Spleen (tissue), 7 donors: Measurements from ENCODE around the gene SORL1.

Source experiments
- POLR2AphosphoS5 ChIP-seq, 3 donors: sonication (generic); formaldehyde crosslinking; IDR thresholded peaks; one replicate each; pipeline ENCODE4 v1.5.1; 2017; ENCODE audit warnings: antibody characterized with exemption in 3 of 3
- TF ChIP-seq, protein P1 (sequence below), 11 experiments: fragments of 200-600 bp in 7 of 11; fragments of 450-650 bp in 4 of 11; sonication (generic) in 4 of 11; IDR thresholded peaks in 8 of 11; conservative IDR thresholded peaks in 3 of 11; 1 replicate in 7 of 11; 2 replicates in 4 of 11; pipeline versions ENCODE4 v1.4.0 to v1.8.0; 2016 to 2021; ENCODE audit warnings: antibody characterized with exemption in 11 of 11, inconsistent platforms in 4 of 11, mild to moderate bottlenecking in 1 of 11
- donor health status: DM: no; HTN: no; CAD: no; lungs with moderate emphysema.
- donor health status: DM: no; HTN: no; CAD: no.
- donor health status: DM: no; HTN: no; CAD: no.

DNA sequence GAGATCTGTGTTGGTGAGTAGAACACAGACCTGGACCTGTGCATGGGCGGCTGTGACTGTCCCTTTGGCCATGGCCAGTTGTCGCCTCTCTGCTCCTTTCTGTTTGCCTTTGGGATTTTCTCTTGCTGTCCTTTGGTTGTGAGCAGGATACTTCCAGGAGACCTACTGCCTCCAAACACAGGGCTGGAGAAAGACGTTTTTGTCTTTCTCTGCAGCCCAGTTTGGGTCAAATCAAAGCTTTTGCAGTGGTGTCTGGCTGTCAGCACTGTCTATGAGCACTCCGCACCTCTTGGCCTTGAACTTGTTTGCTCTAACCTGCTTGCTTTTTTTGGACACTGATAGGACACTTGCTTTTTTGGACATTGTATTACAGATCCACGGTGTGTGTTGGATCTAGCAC, 109.6 kb downstream of the SORL1 start:
- TF ChIP-seq, protein P1, sequence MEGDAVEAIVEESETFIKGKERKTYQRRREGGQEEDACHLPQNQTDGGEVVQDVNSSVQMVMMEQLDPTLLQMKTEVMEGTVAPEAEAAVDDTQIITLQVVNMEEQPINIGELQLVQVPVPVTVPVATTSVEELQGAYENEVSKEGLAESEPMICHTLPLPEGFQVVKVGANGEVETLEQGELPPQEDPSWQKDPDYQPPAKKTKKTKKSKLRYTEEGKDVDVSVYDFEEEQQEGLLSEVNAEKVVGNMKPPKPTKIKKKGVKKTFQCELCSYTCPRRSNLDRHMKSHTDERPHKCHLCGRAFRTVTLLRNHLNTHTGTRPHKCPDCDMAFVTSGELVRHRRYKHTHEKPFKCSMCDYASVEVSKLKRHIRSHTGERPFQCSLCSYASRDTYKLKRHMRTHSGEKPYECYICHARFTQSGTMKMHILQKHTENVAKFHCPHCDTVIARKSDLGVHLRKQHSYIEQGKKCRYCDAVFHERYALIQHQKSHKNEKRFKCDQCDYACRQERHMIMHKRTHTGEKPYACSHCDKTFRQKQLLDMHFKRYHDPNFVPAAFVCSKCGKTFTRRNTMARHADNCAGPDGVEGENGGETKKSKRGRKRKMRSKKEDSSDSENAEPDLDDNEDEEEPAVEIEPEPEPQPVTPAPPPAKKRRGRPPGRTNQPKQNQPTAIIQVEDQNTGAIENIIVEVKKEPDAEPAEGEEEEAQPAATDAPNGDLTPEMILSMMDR (IDR thresholded peaks at IDR 0.05 in 8 of 11, conservative IDR thresholded peaks at IDR 0.05 in 3 of 11): no peak
- TF ChIP-seq POLR2AphosphoS5 (IDR thresholded peaks at IDR 0.05): no peak
